ENCODE results near the gene SLC43A3.

The SLC43A3 gene

DNA sequence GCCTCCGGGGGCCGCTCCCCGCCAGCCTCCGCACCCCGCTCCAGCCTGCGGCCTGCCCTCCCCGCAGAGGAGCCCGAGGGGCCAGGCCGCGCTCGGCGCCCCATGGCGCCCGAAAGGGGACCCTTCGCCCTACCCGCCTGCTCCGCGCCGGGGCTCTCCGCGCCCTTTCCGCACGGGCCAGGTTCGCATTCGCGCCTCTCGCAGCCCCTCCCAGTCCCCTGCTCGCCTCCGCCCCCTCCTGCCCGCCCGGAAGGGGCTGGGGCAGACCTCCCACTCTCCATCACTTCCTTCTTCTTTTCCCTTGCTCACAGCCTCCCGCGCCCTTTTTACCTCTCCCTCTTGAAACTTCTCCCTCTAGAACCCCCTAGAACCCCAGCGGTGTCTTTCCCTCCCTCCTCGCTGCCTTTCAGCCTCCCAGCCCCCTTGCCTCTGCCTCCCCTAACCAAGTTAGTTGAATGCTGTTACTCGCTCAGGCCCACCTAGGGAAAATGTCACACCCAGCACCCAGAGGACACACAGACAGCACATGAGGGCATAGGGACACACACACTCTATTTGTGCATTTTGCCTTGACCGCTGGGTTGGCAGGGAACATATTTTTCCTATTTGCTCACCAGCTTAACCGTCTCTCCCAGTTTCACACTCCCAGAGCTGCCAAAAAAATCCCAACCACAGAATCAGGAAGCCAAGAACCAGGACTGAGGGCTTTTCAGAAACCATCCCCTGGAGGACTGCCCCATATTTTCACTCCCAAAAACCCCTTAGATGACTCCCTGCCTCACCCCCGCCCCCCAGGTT, at the start of gene SLC43A3:
Gene SLC43A3, minus strand, starts transcription at position 193 of the 798 bp plus-strand sequence. CDS start 949 bp downstream, outside the sequence.
- no peak for TF ChIP-seq CTCF (IDR thresholded peaks at IDR 0.05; ENCODE audit: low read depth, low read length)
- peak within 1 kb of the TSS; percentile 46 for H3K4me3 ChIP-seq (ENCODE audit: low read depth, low read length)

DNA sequence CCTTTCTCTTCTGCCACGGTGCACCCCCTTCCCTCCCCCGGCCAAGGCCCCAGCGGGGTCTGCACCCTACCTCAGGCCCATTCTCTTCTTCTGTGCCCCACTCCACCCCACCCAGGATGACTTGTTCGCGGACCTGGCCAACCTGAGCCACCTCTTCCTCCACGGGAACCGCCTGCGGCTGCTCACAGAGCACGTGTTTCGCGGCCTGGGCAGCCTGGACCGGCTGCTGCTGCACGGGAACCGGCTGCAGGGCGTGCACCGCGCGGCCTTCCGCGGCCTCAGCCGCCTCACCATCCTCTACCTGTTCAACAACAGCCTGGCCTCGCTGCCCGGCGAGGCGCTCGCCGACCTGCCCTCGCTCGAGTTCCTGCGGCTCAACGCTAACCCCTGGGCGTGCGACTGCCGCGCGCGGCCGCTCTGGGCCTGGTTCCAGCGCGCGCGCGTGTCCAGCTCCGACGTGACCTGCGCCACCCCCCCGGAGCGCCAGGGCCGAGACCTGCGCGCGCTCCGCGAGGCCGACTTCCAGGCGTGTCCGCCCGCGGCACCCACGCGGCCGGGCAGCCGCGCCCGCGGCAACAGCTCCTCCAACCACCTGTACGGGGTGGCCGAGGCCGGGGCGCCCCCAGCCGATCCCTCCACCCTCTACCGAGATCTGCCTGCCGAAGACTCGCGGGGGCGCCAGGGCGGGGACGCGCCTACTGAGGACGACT, 49.3 kb upstream of the SLC43A3 start:
- TF ChIP-seq CTCF (IDR thresholded peaks at IDR 0.05; ENCODE audit: low read depth, low read length), result no peak
- H3K4me3 ChIP-seq (ENCODE audit: low read depth, low read length), result peak overlapping the region; percentile 36

GRCh38 chr11:57475671-57476046, 48.7 kb upstream of the SLC43A3 start:
- TF ChIP-seq CTCF (IDR thresholded peaks at IDR 0.05; ENCODE audit: low read depth, low read length), result no peak
- H3K4me3 ChIP-seq (ENCODE audit: low read depth, low read length), result no peak overlapping the region

GRCh38 chr11:57475191-57475590, 48.3 kb upstream of the SLC43A3 start:
- no peak overlapping the region for H3K4me3 ChIP-seq (ENCODE audit: low read depth, low read length)
- no peak for TF ChIP-seq CTCF (IDR thresholded peaks at IDR 0.05; ENCODE audit: low read depth, low read length)

GRCh38 chr11:57474803-57475115, 47.8 kb upstream of the SLC43A3 start:
- no peak for TF ChIP-seq CTCF (IDR thresholded peaks at IDR 0.05; ENCODE audit: low read depth, low read length)
- H3K4me3 ChIP-seq (ENCODE audit: low read depth, low read length), result no peak overlapping the region

GRCh38 chr11:57474017-57474802, 47.3 kb upstream of the SLC43A3 start:
- H3K4me3 ChIP-seq (ENCODE audit: low read depth, low read length), result no peak overlapping the region
- TF ChIP-seq CTCF (IDR thresholded peaks at IDR 0.05; ENCODE audit: low read depth, low read length), result no peak
